ENCODE data around the gene SET.
"Not testable (repeated sequence)": the region's sequence is repeated elsewhere in the genome, so short reads cannot be mapped to it uniquely, and the experiment has no call there.

SET gene

DNA sequence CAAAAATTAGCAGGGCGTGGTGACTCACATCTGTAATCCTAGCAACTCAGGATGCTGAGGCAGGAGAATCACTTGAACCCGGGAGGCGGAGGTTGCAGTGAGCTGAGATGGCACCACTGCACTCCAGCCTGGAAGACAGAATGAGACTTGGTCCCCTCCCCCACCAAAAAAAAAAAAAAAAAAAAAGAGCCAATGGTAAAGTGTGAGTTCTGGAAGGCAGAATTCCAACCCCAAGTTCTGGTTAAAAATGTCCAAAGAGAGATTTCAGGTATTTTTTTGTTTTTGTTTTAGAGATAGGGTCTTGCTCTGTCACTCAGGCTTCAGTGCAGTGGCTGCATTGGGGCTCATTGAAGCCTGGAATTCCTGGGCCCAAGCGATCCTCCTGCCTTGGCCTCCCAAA is 1.6 kb upstream of the SET start:
- no peak for DNase-seq (ENCODE audit: low read depth)

- DNase-seq (ENCODE audit: low read depth), result no peak
Measured at GRCh38 chr9:128689293-128689774, 312 bp downstream of the SET start.

DNA sequence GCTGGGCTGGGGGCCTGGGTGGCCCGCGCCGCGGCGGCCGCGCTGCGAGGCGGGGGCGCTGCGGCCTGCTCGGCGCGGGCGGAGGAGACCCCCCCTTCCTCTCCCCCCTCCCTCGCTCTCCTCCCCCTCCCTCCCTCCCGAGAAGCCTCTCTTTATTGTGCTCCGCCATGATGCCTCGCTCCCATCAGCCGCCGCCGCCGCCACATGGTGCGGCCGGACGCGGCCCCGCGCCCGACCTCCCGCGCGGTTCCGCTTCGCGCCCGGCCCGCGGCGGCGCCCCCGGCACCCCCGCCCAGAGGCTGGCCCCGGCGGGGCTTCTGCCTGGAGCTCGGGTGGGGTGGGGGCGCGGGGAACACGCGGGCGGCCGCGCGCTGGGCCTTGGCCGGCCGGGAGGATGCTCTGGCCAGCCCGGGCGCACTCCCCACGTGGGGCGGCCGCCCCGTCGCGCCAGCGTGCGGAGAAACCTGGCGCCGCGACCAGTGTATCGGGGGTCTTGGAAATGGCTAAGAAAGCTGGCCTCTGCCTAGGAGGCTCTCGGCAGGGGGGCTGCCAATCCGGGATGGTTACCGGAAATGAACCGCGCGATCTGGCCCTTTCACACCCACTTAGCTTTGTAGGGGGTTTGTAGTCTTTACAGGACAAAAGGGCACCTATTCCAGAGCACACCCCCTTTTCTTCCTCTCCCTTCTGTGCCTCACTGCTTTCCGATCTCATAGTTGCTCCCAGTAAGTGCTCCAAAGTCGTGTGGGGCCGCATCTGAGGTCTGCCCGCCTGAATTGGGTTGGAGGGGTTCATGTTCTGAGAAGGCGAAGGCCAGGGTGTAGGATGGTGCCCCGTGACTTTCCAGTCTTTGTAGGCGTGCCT is 1.0 kb downstream of the SET start:
- no peak for DNase-seq (ENCODE audit: low read depth)

- DNase-seq (ENCODE audit: low read depth), result no peak
Measured at GRCh38 chr9:128690684-128691034, 1.6 kb downstream of the SET start.

GRCh38 chr9:128693738-128694137 is 4.7 kb downstream of the SET start:
- DNase-seq (ENCODE audit: low read depth), result not testable (repeated sequence)

GRCh38 chr9:128694344-128694743 is 5.3 kb downstream of the SET start:
- no peak for DNase-seq (ENCODE audit: low read depth)

GRCh38 chr9:128696923-128697707 is 8.1 kb downstream of the SET start:
- no peak for DNase-seq (ENCODE audit: low read depth)

GRCh38 chr9:128699096-128699795 is 10.2 kb downstream of the SET start:
- DNase-seq (ENCODE audit: low read depth), result not testable (repeated sequence)

GRCh38 chr9:128701227-128701854 is 12.3 kb downstream of the SET start:
- DNase-seq (ENCODE audit: low read depth), result no peak

GRCh38 chr9:128702445-128702948 is 13.5 kb downstream of the SET start, which contains the start of gene PKN3:
Gene PKN3, plus strand, starts transcription at chr9:128702503. Its CDS starts 413 bp downstream, at chr9:128702916.
- DNase-seq (ENCODE audit: low read depth), result no peak

DNA sequence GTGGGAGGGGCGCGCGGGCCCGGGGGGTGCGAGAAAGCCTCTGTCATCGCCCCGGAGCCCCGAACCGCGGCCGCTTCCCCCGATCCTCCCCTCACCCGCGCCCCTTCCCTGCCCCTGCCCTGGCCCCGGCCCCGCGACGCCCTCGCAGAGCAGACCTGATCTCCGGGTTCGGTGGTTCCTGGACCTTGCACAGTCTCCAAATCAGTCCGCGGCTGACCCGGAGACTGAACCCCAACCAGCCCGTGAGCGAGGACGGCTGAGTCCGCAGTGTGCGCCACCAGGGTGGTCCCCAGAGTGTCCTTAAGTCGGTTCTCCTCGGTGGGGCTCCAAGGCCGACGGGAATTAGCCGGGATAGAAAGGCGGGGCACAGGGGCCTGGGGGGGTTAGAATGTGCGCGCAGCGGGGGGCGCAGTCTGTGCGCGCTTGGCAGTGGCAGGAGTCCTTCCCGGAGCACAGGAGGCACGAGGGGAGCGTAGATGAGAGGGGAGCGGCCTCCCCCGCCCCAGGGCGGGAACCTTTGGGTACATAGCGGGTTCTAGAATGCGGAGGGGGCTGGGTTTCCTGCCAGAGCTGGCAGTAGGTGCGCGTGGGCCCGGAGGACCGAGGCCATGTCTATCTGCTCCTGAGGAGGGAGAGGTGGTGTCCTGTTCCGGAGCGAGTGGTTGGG is 14.1 kb downstream of the SET start:
- DNase-seq (ENCODE audit: low read depth), result no peak

- DNase-seq (ENCODE audit: low read depth), result no peak
Measured at GRCh38 chr9:128703616-128704355, 14.8 kb downstream of the SET start.

DNA sequence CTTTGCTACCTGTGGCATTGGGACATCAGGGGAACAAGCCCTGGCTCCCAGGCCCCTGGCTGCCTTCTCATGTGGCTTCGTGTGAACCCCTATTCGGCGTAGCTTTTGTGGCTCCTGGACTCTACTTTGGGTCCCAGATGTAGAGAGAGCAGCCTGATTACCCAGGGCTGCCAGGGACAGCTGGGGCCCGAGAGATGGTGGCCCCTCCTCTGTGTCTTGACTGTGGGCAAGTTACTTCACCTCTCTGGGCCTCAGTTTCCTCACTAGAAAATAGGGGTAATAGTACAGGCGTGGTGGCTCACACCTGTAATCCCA is 15.3 kb downstream of the SET start:
- DNase-seq (ENCODE audit: low read depth), result no peak

DNA sequence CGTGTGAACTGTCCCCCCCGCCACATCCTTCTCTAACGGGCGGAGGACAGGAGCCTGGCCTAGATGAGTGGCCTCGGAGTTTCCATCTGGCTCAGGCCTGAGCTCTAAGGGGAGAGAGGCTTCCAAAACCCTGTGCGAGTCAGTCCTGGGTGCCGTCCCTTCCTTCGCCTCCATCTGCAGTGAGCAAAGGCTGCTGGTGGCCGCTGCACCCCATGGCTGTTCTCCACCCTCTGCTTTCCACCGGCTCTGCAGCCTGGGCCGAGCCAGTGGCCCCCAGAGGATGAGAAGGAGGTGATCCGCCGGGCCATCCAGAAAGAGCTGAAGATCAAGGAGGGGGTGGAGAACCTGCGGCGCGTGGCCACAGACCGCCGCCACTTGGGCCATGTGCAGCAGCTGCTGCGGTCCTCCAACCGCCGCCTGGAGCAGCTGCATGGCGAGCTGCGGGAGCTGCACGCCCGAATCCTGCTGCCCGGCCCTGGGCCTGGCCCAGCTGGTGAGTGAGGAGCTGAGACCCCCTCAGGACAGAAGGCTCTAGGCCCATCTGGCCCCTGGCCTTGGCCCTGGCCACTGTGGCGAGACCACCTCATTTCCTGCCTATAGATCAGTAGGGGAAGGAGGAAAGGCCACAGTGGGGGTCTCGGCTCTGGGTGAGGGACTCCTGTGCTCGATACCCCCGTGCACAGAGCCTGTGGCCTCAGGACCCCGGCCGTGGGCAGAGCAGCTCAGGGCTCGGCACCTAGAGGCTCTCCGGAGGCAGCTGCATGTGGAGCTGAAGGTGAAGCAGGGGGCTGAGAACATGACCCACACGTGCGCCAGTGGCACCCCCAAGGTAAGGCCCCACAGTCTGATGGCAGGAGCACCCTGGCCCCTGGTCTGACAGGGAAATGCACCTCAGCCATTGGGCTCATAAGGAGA is 16.3 kb downstream of the SET start:
- DNase-seq (ENCODE audit: low read depth), result no peak

GRCh38 chr9:128706045-128706444 is 17.0 kb downstream of the SET start:
- DNase-seq (ENCODE audit: low read depth), result no peak

DNA sequence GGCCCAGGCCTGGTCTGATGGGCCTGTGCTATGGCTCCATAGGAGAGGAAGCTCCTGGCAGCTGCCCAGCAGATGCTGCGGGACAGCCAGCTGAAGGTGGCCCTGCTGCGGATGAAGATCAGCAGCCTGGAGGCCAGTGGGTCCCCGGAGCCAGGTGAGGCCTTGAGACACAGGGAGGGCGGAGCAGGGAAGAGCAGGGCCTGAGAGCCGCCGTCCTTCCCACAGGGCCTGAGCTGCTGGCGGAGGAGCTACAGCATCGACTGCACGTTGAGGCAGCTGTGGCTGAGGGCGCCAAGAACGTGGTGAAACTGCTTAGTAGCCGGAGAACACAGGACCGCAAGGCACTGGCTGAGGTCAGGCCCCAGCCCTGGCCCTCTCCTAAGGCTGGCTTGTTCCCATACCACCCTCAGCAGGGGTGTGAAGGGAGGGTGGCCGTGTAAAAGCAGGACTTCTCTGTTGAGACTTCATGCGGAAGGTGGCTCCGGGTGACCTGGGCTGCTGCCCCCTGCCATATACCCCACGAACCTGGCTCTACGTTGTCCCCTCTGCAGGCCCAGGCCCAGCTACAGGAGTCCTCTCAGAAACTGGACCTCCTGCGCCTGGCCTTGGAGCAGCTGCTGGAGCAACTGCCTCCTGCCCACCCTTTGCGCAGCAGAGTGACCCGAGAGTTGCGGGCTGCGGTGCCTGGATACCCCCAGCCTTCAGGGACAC is 17.8 kb downstream of the SET start:
- DNase-seq (ENCODE audit: low read depth), result no peak

DNA sequence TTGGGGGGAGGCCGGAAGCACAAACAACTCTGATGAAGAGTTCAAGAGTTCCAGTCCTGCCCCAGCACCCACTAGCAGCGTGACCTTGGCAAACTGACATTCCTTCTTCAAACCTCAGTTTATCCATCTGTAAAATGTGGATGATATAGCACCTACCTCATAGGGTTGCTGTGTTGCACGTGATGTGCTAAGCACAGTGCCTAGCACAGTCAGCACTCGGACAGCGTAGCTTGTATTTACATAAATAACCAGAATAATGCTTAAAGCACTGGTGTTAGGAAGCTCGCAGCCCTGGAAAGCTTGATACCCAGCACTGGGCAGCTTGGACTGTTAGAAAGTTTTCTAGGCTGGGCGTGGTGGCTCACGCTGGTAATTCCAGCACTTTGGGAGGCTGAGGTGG is 18.4 kb downstream of the SET start:
- DNase-seq (ENCODE audit: low read depth), result no peak

- DNase-seq (ENCODE audit: low read depth), result no peak
Measured at GRCh38 chr9:128712451-128713410, 23.7 kb downstream of the SET start.
